ENCODE data around the gene VCL. TPM values are rescaled to one million over a fixed set of nuclear protein-coding genes. Genes with fewer than 3 reads are reported as not detected.

VCL gene
- total and polyA plus RNA-seq, 2 of the 8 experiments (the other 6 are each of a cell fraction or from before 2014, with no cell fraction given) = 119 to 377 TPM

- Histone ChIP-seq H4K91ac (replicated peaks; ENCODE audit: insufficient read length, low read length) (peak overlapping the region; percentile 90), H3K27ac (ENCODE audit: low read depth, low read length) (0 out of 2 replicates have a peak overlapping the region, but pooled peaks have one; percentile 11), H4K8ac (ENCODE audit: extremely low read depth, insufficient read depth, low read length) (no peak overlapping the region), H2AFZ (ENCODE audit: low read length) (0 out of 2 replicates have a peak overlapping the region, but pooled peaks have one; percentile 8), H3K23me2 (ENCODE audit: low read depth, low read length) (no peaks in the 10 kb centered on the region), H3K14ac (ENCODE audit: insufficient read length) (no peak overlapping the region), H4K20me1 (replicated peaks in 1 of 2; ENCODE audit: control insufficient read depth in 1 of 2, insufficient read depth in 2 of 2, low read length in 2 of 2) (no peaks in the 10 kb centered on the region), H3K79me2 (ENCODE audit: control insufficient read depth in 1 of 2, insufficient read depth in 2 of 2, low read length in 2 of 2) (no peaks in the 10 kb centered on the region), H2BK15ac (ENCODE audit: low read length) (peak overlapping the region; percentile 75; the same call in 1 of the 2 replicates), H3K9ac (replicated peaks in 1 of 4; ENCODE audit: extremely low read depth in 1 of 4, low read depth in 3 of 4, low read length in 3 of 4) (no peak overlapping the region; a peak in 1 of 7 replicates), H3K79me1 (ENCODE audit: low read depth, low read length) (no peaks in the 10 kb centered on the region), H2BK120ac (replicated peaks; ENCODE audit: low read depth, low read length) (peak overlapping the region; percentile 47), H3K56ac (replicated peaks; ENCODE audit: insufficient read length, low read depth, low read length) (no peak overlapping the region), H3K36me3 (ENCODE audit: control insufficient read depth in 2 of 4, insufficient read depth in 4 of 4, low read length in 3 of 4) (no peaks in the 10 kb centered on the region), H3K4ac (replicated peaks; ENCODE audit: insufficient read length, low read depth, low read length) (peak overlapping the region; percentile 50), H3K4me2 (ENCODE audit: insufficient read depth in 1 of 2, low read depth in 2 of 2, low read length in 2 of 2) (no peak overlapping the region; a peak in 1 of 4 replicates), H3K4me3 (ENCODE audit: extremely low read depth in 1 of 4, insufficient read depth in 2 of 4, low read depth in 3 of 4, low read length in 4 of 4) (no peak overlapping the region; a peak in 1 of 8 replicates), H2BK5ac (ENCODE audit: low read depth, low read length) (peak overlapping the region; percentile 40; the same call in 1 of the 2 replicates), H3K4me1 (replicated peaks in 1 of 4; ENCODE audit: control insufficient read depth in 3 of 4, insufficient read depth in 4 of 4, low read length in 3 of 4) (peaks cover 18 to 38% (median 31%) of the 10 kb centered on the region in 4 experiments), H2BK12ac (ENCODE audit: low read depth, low read length) (peak overlapping the region; percentile 90), H2BK20ac (ENCODE audit: low read length) (peak overlapping the region; percentile 80), H3K23ac (ENCODE audit: insufficient read length) (no peak overlapping the region), H4K5ac (ENCODE audit: insufficient read length, low read depth, low read length) (no peak overlapping the region), H3K18ac (ENCODE audit: extremely low read depth, low read length) (peak overlapping the region; percentile 24; the same call in 1 of the 2 replicates), H3K9me3 (ENCODE audit: insufficient read depth in 2 of 2, low read depth in 1 of 2, low read length in 1 of 2) (no peaks in the 10 kb centered on the region), H2AK5ac (ENCODE audit: low read depth, low read length) (peak overlapping the region; percentile 90; the same call in 1 of the 2 replicates), H3K27me3 (replicated peaks in 1 of 4; ENCODE audit: control insufficient read depth in 3 of 4, extremely low read depth in 1 of 4, insufficient read depth in 3 of 4, low read length in 3 of 4) (no peaks in the 10 kb centered on the region)
- POLR2A ChIA-PET (ENCODE audit: partially characterized antibody) = interaction anchor here (1.1 to 8.5 kb wide), 4 partner anchors 28 to 111 kb away, joined by 3 to 261 read pairs (median 12); partner anchors contain the start of gene VCL
- TF ChIP-seq ZNF274 (IDR thresholded peaks at IDR 0.05; ENCODE audit: borderline replicate concordance, extremely low read depth, low read length) = no peak
- no peak for TF ChIP-seq KDM4A (IDR thresholded peaks at IDR 0.05; ENCODE audit: low read depth, low read length, severe bottlenecking)
- TF ChIP-seq KDM1A (IDR thresholded peaks at IDR 0.05; ENCODE audit: borderline replicate concordance, low read length) = no peak
- DNase-seq (ENCODE audit: low read depth in 1 of 2, low spot score in 2 of 2) (no peak), FAIRE-seq (no peak)
- CTCF ChIA-PET (ENCODE audit: partially characterized antibody) = interaction anchor here (1.5 to 2.0 kb wide), 2 partner anchors 30 to 112 kb away, joined by 3 to 4 read pairs; no protein-coding TSS in a partner anchor
- WGBS, 2 experiments (ENCODE audit: extremely low coverage in 1 of 2, insufficient coverage in 1 of 2, insufficient read length in 1 of 2, insufficient replicate concordance in 2 of 2, low coverage in 1 of 2, low lambda C conversion rate in 2 of 2, missing lambda C conversion rate in 1 of 2) = 87% methylated on average over 5 of the region's 5 CpGs; no CpG with 5 or more reads in 1 of the 2 experiments
These were observed 28.6 kb upstream of the VCL start for GRCh38 chr10:73969224-73969841.

Measured in H1 (cell line).